Measurements from ENCODE around the gene GALK1.

GALK1 gene

DNA sequence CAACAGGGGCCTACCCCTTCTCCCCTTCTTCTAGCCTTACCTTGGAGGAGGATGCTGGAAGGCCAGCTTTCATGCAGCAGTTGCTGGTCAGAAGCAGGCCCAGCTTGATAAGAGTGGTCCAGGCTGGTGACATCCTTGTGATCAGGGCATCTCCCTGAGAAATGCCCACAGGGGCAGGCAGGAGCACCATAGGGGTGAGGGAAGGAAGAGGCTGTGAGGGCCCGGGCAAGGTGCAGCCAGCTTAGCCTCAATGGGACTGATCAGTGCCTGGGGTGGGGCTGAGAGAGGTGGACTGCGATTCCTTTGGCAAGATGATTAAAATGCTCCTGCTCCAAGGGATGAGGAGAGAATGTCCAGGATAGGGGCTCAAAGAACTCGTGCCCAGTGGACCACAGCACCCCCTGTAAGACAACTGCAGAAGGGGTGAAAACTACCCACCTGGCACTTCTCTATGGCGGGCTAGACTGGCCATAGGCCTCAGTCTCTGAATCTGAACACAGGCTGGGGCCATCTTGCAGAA is 9.5 kb upstream of the GALK1 start:
- Histone ChIP-seq H2AFZ (ENCODE audit: low read length) (no peak overlapping the region), H3K9me3 (ENCODE audit: insufficient read depth, low read depth, low read length) (no peaks in the 10 kb centered on the region), H3K4me1 (ENCODE audit: insufficient read depth, low read length, poor library complexity, severe bottlenecking) (peaks cover 17% of the 10 kb centered on the region), H4K20me1 (ENCODE audit: insufficient read depth, low read length, poor library complexity, severe bottlenecking) (peaks cover 42% of the 10 kb centered on the region), H3K4me3 (ENCODE audit: low read length, poor library complexity, severe bottlenecking) (no peak overlapping the region), H3K9me2 (replicated peaks; ENCODE audit: low read depth, low read length) (no peaks in the 10 kb centered on the region), H3F3A (ENCODE audit: low read depth) (peaks cover 18% of the 10 kb centered on the region; the same call in 1 of the 2 replicates), H3K9ac (ENCODE audit: low read depth, low read length, poor library complexity, severe bottlenecking) (no peak overlapping the region), H3K36me3 (ENCODE audit: insufficient read depth, low read length) (peaks cover 40% of the 10 kb centered on the region), H3K79me2 (ENCODE audit: insufficient read depth, low read length) (peaks cover 44% of the 10 kb centered on the region), H3K4me2 (ENCODE audit: low read depth, low read length, poor library complexity, severe bottlenecking) (no peak overlapping the region), H3K27me3 (ENCODE audit: insufficient read depth, low read length, poor library complexity, severe bottlenecking) (peaks cover 15% of the 10 kb centered on the region)
- TF ChIP-seq, protein P1, sequence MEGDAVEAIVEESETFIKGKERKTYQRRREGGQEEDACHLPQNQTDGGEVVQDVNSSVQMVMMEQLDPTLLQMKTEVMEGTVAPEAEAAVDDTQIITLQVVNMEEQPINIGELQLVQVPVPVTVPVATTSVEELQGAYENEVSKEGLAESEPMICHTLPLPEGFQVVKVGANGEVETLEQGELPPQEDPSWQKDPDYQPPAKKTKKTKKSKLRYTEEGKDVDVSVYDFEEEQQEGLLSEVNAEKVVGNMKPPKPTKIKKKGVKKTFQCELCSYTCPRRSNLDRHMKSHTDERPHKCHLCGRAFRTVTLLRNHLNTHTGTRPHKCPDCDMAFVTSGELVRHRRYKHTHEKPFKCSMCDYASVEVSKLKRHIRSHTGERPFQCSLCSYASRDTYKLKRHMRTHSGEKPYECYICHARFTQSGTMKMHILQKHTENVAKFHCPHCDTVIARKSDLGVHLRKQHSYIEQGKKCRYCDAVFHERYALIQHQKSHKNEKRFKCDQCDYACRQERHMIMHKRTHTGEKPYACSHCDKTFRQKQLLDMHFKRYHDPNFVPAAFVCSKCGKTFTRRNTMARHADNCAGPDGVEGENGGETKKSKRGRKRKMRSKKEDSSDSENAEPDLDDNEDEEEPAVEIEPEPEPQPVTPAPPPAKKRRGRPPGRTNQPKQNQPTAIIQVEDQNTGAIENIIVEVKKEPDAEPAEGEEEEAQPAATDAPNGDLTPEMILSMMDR (conservative IDR thresholded peaks at IDR 0.05; ENCODE audit: low read length), result no peak
- no peak for TF ChIP-seq EZH2phosphoT487 (IDR thresholded peaks at IDR 0.05; ENCODE audit: borderline replicate concordance)

DNA sequence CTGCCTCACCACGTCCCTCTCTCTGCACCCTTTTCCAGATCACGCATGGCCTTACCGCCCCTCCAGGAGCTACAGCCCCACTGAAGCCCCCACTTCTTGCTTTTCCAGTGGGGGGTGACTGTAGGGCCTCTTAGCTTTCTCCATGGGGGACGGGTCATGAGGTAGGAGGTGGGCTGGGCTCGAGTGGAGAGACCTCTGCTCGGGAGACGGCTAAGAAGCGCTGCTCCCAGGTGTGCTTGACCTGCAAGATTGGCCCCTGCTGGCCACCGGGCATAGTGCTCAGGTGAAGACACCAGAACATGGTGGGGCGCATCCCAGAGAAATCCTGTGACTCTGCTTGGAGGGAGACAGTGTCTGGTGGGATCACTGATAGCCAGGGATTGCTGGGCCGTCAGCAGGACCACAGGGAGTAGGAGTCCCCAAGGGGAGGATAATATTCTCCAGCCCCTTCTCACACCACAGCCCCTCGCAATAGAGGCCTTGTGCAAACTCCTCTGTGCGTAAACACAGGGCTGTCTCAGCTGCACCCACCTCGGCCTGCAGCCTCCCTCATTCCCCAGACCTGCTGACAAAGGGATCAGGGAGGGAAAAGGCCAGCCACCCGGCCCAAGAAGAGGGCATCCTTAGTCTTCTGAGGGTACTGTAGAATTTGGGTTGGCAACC is 8.9 kb upstream of the GALK1 start:
- no peak overlapping the region for H3K9ac ChIP-seq (ENCODE audit: low read depth, low read length, poor library complexity, severe bottlenecking)
- H3K4me1 ChIP-seq (ENCODE audit: insufficient read depth, low read length, poor library complexity, severe bottlenecking), result peaks cover 17% of the 10 kb centered on the region
- H3K36me3 ChIP-seq (ENCODE audit: insufficient read depth, low read length), result peaks cover 40% of the 10 kb centered on the region
- H3K4me2 ChIP-seq (ENCODE audit: low read depth, low read length, poor library complexity, severe bottlenecking), result no peak overlapping the region
- TF ChIP-seq EZH2phosphoT487 (IDR thresholded peaks at IDR 0.05; ENCODE audit: borderline replicate concordance), result no peak
- TF ChIP-seq, protein P1 (conservative IDR thresholded peaks at IDR 0.05; ENCODE audit: low read length), result peak; percentile 39
- no peaks in the 10 kb centered on the region for H3K9me2 ChIP-seq (replicated peaks; ENCODE audit: low read depth, low read length)
- H4K20me1 ChIP-seq (ENCODE audit: insufficient read depth, low read length, poor library complexity, severe bottlenecking), result peaks cover 37% of the 10 kb centered on the region
- H3K9me3 ChIP-seq (ENCODE audit: insufficient read depth, low read depth, low read length), result no peaks in the 10 kb centered on the region
- no peak overlapping the region for H3K4me3 ChIP-seq (ENCODE audit: low read length, poor library complexity, severe bottlenecking)
- H3K27me3 ChIP-seq (ENCODE audit: insufficient read depth, low read length, poor library complexity, severe bottlenecking), result peaks cover 10% of the 10 kb centered on the region
- H3K79me2 ChIP-seq (ENCODE audit: insufficient read depth, low read length), result peaks cover 38% of the 10 kb centered on the region
- no peak overlapping the region for H2AFZ ChIP-seq (ENCODE audit: low read length)
- peaks cover 16% of the 10 kb centered on the region; the same call in 1 of the 2 replicates for H3F3A ChIP-seq (ENCODE audit: low read depth)

DNA sequence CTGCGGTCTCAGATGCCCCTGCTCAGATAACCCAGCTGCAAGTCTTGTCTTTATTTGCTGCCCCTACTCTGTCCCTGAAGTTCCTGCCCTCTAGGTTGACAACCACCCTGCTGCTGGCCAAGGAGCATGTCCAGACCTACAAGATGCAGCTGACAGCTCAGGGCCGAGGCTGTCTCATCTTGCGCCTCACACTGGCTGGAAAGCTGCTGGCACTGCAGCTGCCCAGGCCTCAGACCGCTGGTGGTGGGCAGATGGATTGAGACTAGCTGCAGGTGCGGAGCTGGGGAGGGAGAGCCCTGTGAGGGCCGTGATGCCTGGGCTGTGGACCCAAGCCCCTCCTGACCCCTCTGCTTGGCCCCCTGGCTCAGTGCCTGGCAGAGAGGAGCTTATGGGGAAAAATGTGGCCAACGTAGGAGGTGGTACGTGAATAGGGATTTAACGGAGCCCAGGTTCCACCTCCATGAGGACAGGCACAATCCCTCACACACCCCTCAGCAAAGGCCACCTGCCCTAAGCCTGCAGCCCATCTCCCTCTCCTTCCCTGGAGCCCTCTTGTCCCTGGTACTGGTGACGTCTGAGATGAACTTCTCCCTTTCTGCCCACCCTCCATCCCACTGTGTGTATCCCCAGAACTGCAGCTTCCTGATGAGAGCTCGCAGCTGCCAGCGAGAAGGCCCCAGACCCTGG is 8.3 kb upstream of the GALK1 start:
- Histone ChIP-seq H3K4me2 (ENCODE audit: low read depth, low read length, poor library complexity, severe bottlenecking) (no peak overlapping the region), H3K9ac (ENCODE audit: low read depth, low read length, poor library complexity, severe bottlenecking) (no peak overlapping the region), H3K79me2 (ENCODE audit: insufficient read depth, low read length) (peaks cover 31% of the 10 kb centered on the region), H3K4me1 (ENCODE audit: insufficient read depth, low read length, poor library complexity, severe bottlenecking) (peaks cover 17% of the 10 kb centered on the region), H3K9me3 (ENCODE audit: insufficient read depth, low read depth, low read length) (no peaks in the 10 kb centered on the region), H3K27me3 (ENCODE audit: insufficient read depth, low read length, poor library complexity, severe bottlenecking) (peaks cover 3% of the 10 kb centered on the region), H4K20me1 (ENCODE audit: insufficient read depth, low read length, poor library complexity, severe bottlenecking) (peaks cover 30% of the 10 kb centered on the region), H3K36me3 (ENCODE audit: insufficient read depth, low read length) (peaks cover 33% of the 10 kb centered on the region), H3K9me2 (replicated peaks; ENCODE audit: low read depth, low read length) (no peaks in the 10 kb centered on the region), H3K4me3 (ENCODE audit: low read length, poor library complexity, severe bottlenecking) (no peak overlapping the region), H3F3A (ENCODE audit: low read depth) (peaks cover 16% of the 10 kb centered on the region; the same call in 1 of the 2 replicates), H2AFZ (ENCODE audit: low read length) (no peak overlapping the region)
- TF ChIP-seq, protein P1 (conservative IDR thresholded peaks at IDR 0.05; ENCODE audit: low read length), result peak; percentile 26; the same call in 1 of the 2 replicates
- TF ChIP-seq EZH2phosphoT487 (IDR thresholded peaks at IDR 0.05; ENCODE audit: borderline replicate concordance), result no peak

Data from Loucy (cell line).